Fibroblast of pulmonary artery (primary cell): ENCODE data around the gene STIM1.

Experiments used
- DNase-seq: peaks from one replicate; pipeline ENCODE4 v3.0.0-alpha.2; 2010; ENCODE audit warnings: low read depth
- H3K4me3 ChIP-seq: replicated peaks from 2 replicates; pipeline ENCODE4 v1.5.1; 2011; ENCODE audit warnings: low read depth, mild to moderate bottlenecking, control low read depth, low read length, moderate library complexity
- TF ChIP-seq, protein P1 (sequence below): IDR thresholded peaks from 2 replicates; pipeline ENCODE4 v1.5.1; 2011; ENCODE audit warnings: mild to moderate bottlenecking, control low read depth, low read length, inconsistent platforms; ENCODE audit errors: missing control alignments

Gene STIM1

DNA sequence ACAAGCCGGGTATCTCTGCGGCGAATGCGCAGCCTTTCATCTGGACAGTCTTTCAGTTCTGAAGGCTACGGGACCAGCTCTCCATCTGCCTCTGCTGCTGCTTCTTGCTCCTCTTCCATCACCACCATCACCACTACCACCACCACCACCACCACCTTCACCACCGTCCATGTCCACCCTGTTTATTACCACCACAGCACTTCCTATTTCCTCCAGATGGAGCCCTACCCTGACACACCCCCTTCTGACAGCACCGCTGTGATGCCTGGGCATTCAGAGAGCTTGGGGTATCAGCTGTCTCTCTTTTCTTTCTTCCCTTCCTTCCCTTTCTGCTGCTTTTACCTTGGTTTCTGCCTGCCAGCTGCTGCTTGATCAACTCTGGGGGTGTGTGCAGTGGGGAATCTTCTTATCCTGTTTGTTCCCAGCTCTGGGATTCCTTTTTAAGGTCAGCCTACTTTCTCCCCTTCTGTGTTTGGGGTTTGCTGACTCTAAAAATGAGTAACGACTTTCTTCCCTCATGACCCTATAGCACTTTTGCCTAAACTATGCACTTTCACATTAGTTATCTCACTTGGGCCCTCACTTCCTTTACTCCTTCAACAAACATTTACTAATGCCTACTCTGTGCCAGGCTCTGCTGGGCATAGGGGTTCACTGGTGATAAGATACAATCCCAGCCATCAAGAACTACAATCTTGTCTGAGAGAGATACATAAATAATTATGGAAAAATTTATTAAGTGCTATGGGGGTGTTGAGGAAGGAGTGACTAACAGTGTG, 231.3 kb downstream of the STIM1 start:
- H3K4me3 ChIP-seq, result no peak overlapping the region
- TF ChIP-seq, protein P1, sequence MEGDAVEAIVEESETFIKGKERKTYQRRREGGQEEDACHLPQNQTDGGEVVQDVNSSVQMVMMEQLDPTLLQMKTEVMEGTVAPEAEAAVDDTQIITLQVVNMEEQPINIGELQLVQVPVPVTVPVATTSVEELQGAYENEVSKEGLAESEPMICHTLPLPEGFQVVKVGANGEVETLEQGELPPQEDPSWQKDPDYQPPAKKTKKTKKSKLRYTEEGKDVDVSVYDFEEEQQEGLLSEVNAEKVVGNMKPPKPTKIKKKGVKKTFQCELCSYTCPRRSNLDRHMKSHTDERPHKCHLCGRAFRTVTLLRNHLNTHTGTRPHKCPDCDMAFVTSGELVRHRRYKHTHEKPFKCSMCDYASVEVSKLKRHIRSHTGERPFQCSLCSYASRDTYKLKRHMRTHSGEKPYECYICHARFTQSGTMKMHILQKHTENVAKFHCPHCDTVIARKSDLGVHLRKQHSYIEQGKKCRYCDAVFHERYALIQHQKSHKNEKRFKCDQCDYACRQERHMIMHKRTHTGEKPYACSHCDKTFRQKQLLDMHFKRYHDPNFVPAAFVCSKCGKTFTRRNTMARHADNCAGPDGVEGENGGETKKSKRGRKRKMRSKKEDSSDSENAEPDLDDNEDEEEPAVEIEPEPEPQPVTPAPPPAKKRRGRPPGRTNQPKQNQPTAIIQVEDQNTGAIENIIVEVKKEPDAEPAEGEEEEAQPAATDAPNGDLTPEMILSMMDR, result no peak
- no peak for DNase-seq

DNA sequence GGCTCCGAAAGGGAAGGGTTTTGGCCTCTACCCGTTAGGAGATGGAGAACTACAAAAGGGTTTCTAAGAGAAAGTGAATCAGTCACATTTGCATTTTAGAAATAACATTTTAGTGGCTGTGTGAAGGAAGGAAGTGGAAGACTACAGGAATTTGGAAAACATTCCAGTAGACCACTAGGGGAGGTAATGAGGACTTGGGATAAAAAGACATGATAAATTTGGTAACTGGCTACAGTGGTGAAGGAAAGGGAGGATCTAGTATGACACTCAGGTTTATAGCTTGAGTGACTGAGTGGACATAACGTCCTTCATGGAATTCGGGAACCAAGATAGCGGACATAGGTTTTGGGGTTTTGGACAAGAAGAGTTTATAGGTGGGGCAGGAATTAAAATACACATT, 232.1 kb downstream of the STIM1 start:
- no peak overlapping the region for H3K4me3 ChIP-seq
- TF ChIP-seq, protein P1, result peak; percentile 40
- no peak for DNase-seq

DNA sequence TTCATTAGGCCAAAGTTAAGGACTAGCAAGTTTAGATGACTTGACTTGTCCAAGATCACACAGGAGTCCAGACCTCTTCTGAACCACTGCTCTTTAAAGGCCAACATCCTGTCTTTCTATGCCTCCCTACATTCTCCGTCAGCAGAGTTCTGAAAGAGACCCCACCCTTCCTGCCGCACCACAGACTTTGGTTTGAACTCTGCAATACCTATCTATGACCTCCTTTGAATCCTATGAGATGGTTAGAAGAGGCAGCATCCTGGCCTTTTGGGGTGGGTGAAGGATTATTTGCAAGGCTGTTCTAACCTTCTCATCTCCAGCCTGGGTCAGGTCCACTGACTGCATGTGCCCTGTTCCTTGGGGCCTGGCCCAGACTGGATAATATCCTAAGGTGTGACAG, 234.8 kb downstream of the STIM1 start:
- DNase-seq, result no peak
- no peak overlapping the region for H3K4me3 ChIP-seq
- TF ChIP-seq, protein P1, result no peak

DNA sequence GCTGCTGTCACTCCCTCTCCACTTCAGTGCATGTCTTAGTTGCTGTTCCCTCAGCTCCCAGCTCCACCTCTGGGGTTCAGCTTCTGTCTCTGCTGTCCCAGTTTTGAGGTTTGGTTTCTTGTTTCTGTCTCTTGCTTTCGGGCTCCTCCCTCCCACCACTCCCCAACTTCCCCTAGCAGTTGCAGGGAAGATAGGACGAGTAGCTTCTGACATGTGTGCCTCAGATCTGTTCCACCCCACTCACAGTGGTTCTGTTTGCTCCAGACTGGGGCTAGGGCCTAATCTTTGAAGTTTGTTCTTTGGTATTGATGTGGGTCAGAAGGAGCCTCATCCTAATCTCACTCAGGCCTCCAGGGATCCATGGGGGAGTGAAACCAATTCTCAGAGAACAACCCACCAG, 236.6 kb downstream of the STIM1 start:
- TF ChIP-seq, protein P1, result no peak
- no peak for DNase-seq
- H3K4me3 ChIP-seq, result no peak overlapping the region

DNA sequence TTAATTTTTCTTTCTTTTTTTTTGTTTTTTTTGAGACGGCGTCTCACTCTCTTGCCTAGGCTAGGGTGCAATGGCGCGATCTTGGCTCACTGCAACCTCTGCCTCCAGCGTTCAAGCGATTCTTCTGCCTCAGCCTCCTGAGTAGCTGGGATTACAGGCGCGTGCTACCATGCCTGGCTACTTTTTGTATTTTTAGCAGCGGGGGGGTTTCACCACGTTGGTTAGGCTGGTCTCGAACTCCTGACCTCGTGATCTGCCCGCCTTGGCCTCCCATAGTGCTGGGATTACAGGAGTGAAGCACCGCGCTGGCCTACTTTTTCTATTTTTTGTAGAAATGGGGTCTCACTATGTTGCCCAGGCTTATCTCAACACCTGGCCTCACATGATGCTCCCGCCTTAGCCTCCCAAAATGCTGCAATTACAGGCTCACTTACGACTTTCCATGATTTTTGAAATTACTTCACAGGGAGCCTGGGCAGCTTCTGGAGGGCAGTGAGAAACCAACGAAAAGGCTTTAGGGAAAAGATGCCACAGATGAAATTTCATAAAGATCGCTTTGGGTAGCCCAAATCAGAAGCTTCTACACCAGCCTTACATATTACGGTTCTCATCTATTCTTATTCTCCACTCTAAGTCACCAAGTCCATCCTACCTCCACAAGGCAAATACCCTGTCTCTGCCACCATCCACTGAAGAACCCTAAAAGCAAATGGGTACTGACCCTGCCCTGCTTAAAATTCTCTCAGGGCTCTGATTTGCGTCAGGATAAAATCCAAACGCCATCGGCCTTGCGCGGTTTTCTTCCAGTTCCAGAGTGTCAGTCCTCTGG, 238.3 kb downstream of the STIM1 start:
- peak overlapping the region; percentile 94 for H3K4me3 ChIP-seq
- DNase-seq, result no peak
- TF ChIP-seq, protein P1, result no peak

DNA sequence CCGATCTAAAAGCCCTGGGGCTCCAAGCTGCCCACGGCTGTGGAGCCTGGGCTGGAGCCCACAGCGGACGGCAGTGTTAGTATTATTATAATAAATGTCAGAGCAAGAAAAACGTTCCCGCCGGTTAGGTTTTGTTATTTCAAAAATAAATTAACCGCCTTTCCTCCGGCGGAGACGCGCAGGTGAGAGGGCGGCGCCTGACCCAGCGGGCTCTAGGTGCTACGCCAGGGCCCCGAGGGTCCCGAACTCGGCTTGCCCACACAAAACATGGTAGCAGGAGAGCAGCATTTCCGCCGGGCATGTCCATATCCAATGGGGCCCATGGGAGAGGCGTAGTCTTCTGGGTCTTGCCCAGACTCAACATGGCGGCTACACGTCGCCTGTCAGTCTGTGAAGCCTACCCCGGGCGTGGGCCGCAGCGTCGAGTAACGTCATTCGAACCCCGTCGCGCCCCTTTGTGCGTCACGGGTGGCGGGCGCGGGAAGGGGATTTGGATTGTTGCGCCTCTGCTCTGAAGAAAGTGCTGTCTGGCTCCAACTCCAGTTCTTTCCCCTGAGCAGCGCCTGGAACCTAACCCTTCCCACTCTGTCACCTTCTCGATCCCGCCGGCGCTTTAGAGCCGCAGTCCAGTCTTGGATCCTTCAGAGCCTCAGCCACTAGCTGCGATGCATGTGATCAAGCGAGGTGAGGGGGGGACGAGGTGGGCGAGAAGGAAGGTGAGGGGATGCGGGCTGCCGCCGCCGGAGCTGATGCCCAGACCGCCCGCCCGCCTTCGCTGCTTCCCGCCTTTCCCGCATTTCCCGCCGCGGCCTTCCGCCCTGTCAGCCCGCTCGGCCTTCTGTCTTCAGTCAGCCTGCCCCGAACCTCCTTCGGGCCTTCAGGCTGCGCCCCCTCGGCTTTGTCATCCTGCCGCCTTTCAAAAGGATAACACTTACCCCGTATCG, 239.2 kb downstream of the STIM1 start, which contains the start of gene RRM1:
RRM1 (plus strand) TSS at position 452 of the 944 bp plus-strand sequence; CDS start at position 666, 214 bp downstream.
- peak within 1 kb of the TSS; percentile 94 for H3K4me3 ChIP-seq
- TF ChIP-seq, protein P1, result no peak
- peak; percentile 98 for DNase-seq
